SK-N-SH (cell line): ENCODE measurements around the gene NTM. TPM values are rescaled to one million over a fixed set of nuclear protein-coding genes. Genes with fewer than 3 reads are reported as not detected.

Experiments
- CTCF ChIA-PET: fragments of 300-600, 350-600 bp; formaldehyde crosslinking; extraction: SDS; loops from one replicate; lab custom pipeline; 2021; lab: Yijun Ruan, JAX
- POLR2A ChIA-PET: fragments of 350-600 bp; sonication (Branson Sonifier 250); formaldehyde crosslinking; extraction: SDS; loops from one replicate; lab custom pipeline; 2020; ENCODE audit warnings: antibody characterized with exemption, inconsistent platforms; lab: Yijun Ruan, JAX
- DNase-seq: peaks from one replicate; pipeline ENCODE4 v3.0.0; 2012
- H2AFZ ChIP-seq: fragments of 200-600 bp; sonication (generic); 2 replicates; pipeline ENCODE4 v1.8.1; 2016; ENCODE audit warnings: antibody characterized with exemption, mild to moderate bottlenecking, low read depth
- H3F3A ChIP-seq: fragments of 200-600 bp; sonication (generic); replicated peaks from 2 replicates; pipeline ENCODE3; 2016; ENCODE audit warnings: antibody characterized with exemption, mild to moderate bottlenecking; ENCODE audit not compliant: insufficient read depth
- H3K27ac ChIP-seq, 2 experiments: fragments of 200-500 bp in 1 of 2; fragments of 200-600 bp in 1 of 2; sonication (Bioruptor generic) in 1 of 2; sonication (generic), shearing (Covaris generic) in 1 of 2; 2 replicates each; pipeline versions ENCODE4 v1.5.1 to v1.6.1; 2014 to 2016; ENCODE audit warnings: low read depth in 2 of 2, inconsistent platforms in 1 of 2, low read length in 1 of 2, mild to moderate bottlenecking in 1 of 2, mixed read lengths in 1 of 2
- H3K27me3 ChIP-seq: fragments of 200-600 bp; sonication (generic), shearing (Covaris generic); 2 replicates; pipeline ENCODE4 v1.6.1; 2016; ENCODE audit warnings: mixed run types; ENCODE audit not compliant: insufficient read depth
- H3K36me3 ChIP-seq, 2 experiments: fragments of 200-500 bp in 1 of 2; fragments of 200-600 bp in 1 of 2; sonication (Bioruptor generic) in 1 of 2; sonication (generic) in 1 of 2; replicated peaks in 1 of 2; 2 replicates each; pipeline versions ENCODE3 to v1.5.1; 2014 to 2016; ENCODE audit warnings: low read length in 1 of 2, mild to moderate bottlenecking in 1 of 2; ENCODE audit not compliant: insufficient read depth in 2 of 2, control insufficient read depth in 1 of 2
- H3K4me1 ChIP-seq, 2 experiments: fragments of 200-500 bp in 1 of 2; fragments of 200-600 bp in 1 of 2; sonication (Bioruptor generic) in 1 of 2; sonication (generic), shearing (Covaris generic) in 1 of 2; 2 replicates each; pipeline versions ENCODE4 v1.5.1 to v1.6.1; 2014 to 2016; ENCODE audit warnings: low read depth in 1 of 2, low read length in 1 of 2, mixed run types in 1 of 2; ENCODE audit not compliant: insufficient read depth in 2 of 2, control insufficient read depth in 1 of 2
- H3K4me2 ChIP-seq: fragments of 200-600 bp; sonication (generic), shearing (Covaris generic); 2 replicates; pipeline ENCODE4 v1.6.1; 2017; ENCODE audit warnings: mixed run types
- H3K4me3 ChIP-seq, 2 experiments: fragments of 200-500 bp in 1 of 2; fragments of 200-600 bp in 1 of 2; sonication (Bioruptor generic) in 1 of 2; sonication (generic), shearing (Covaris generic) in 1 of 2; 2 replicates each; pipeline versions ENCODE4 v1.5.1 to v1.8.1; 2014 to 2016; ENCODE audit warnings: low read depth in 2 of 2, inconsistent platforms in 1 of 2, low read length in 1 of 2, mild to moderate bottlenecking in 1 of 2, mixed read lengths in 1 of 2, moderate library complexity in 1 of 2
- H3K79me2 ChIP-seq: fragments of 200-600 bp; sonication (generic); 2 replicates; pipeline ENCODE4 v1.8.1; 2017; ENCODE audit warnings: mild to moderate bottlenecking; ENCODE audit not compliant: insufficient read depth
- H3K9ac ChIP-seq: fragments of 200-600 bp; sonication (generic); 2 replicates; pipeline ENCODE4 v1.6.1; 2017; ENCODE audit warnings: mixed run types
- H3K9me2 ChIP-seq: fragments of 200-600 bp; sonication (generic); 2 replicates; pipeline ENCODE4 v1.6.1; 2017; ENCODE audit warnings: mixed run types
- H3K9me3 ChIP-seq: fragments of 200-600 bp; sonication (generic); 2 replicates; pipeline ENCODE4 v1.6.1; 2017; ENCODE audit warnings: mixed run types, mild to moderate bottlenecking, moderate library complexity
- H4K20me1 ChIP-seq: fragments of 200-600 bp; sonication (generic); 2 replicates; pipeline ENCODE4 v1.6.1; 2017; ENCODE audit warnings: mild to moderate bottlenecking, mixed run types; ENCODE audit not compliant: insufficient read depth
- CHD2 ChIP-seq: fragments of 150-350 bp; IDR thresholded peaks from 2 replicates; pipeline ENCODE4 v1.6.1; 2018; ENCODE audit warnings: low read length; ENCODE audit not compliant: partially characterized antibody
- FOSL2 ChIP-seq: IDR thresholded peaks from 2 replicates; pipeline ENCODE4 v1.4.0; 2012; ENCODE audit warnings: low read depth, mild to moderate bottlenecking, moderate library complexity, borderline replicate concordance
- FOXM1 ChIP-seq: IDR thresholded peaks from 2 replicates; pipeline ENCODE4 v1.4.0; 2012; ENCODE audit warnings: low read depth, mild to moderate bottlenecking
- MEF2A ChIP-seq: IDR thresholded peaks from 2 replicates; pipeline ENCODE4 v1.4.0; 2012; ENCODE audit warnings: low read depth, borderline replicate concordance
- RFX5 ChIP-seq: IDR thresholded peaks from 2 replicates; pipeline ENCODE4 v1.6.1; 2012; ENCODE audit warnings: mild to moderate bottlenecking, improper control_type of control experiment, low read length
- TAF1 ChIP-seq: IDR thresholded peaks from 2 replicates; pipeline ENCODE4 v1.6.1; 2012; ENCODE audit warnings: low read depth, mild to moderate bottlenecking, low read length, moderate library complexity, borderline replicate concordance
- WGBS: methylation state at CpG from one replicate; pipeline ENCODE4 v1.1.6; 2017; ENCODE audit warnings: low lambda C conversion rate; 5-methylcytosine and 5-hydroxymethylcytosine counted together
- polyA plus RNA-seq, 3 experiments: library from polyadenylated mRNA; depleted of rRNA; stranded (reverse); fragments of >200 nt; gene quantifications; 2 replicates each; pipeline ENCODE4 v1.2.3, GENCODE V29; 2012

Gene NTM
- polyA plus RNA-seq, 1 of the 3 experiments (the other 2 are of a cell fraction): 20.0 TPM

- DNase-seq: no peak
- ChIA-PET POLR2A (no interaction called here), CTCF (no interaction called here)
- no peak overlapping the region for H3K4me3 ChIP-seq
- no peaks in the 10 kb centered on the region for H3K4me1 ChIP-seq
- H3K36me3 ChIP-seq: no peaks in the 10 kb centered on the region
- no peaks in the 10 kb centered on the region for H3K27me3 ChIP-seq
- 86% methylated on average over 31 of the region's 33 CpGs for WGBS
- no peaks in the 10 kb centered on the region for H4K20me1 ChIP-seq
- H3K9ac ChIP-seq: no peak overlapping the region
- no peaks in the 10 kb centered on the region for H3K79me2 ChIP-seq
- no peaks in the 10 kb centered on the region for H3K9me3 ChIP-seq
- no peaks in the 10 kb centered on the region for H3F3A ChIP-seq
- H2AFZ ChIP-seq: no peak overlapping the region
- H3K9me2 ChIP-seq: no peaks in the 10 kb centered on the region
- no peak overlapping the region for H3K4me2 ChIP-seq
- no peak overlapping the region for H3K27ac ChIP-seq
- TF ChIP-seq TAF1 (no peak), CHD2 (no peak), FOSL2 (no peak)
These were observed 875.3 kb downstream of the NTM start for GRCh38 chr11:132245403-132246385.

DNA sequence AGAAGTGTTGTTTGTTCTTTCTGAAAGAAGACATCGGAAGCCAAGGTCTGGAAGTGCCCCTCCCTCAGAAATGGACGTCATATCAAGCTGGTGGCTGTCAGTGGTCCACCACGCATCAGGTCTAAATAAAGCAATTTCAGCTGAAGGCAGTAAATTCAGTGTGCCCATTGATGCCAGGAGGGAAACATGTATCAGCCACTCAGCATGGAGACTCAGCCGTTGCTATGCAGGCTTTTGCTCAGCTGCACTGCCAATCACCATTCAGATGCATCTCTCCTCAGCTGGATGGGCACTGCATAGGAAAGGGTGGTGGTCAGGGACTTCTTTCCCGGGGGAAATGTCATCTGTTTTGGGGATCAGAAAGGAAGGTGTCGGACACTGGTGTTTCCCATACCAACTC is 878.2 kb downstream of the NTM start:
- H3K79me2 ChIP-seq: no peaks in the 10 kb centered on the region
- TF ChIP-seq RFX5 (peak; percentile 95), MEF2A (no peak)
- POLR2A ChIA-PET: no interaction called here

GRCh38 chr11:132249256-132249655 is 878.8 kb downstream of the NTM start:
- WGBS: 36% methylated on average over 4 of the region's 5 CpGs

More for the DNA sequence above, 878.2 kb downstream of the NTM start:
- no peak for DNase-seq
- 50% methylated on average over 6 of the region's 6 CpGs for WGBS
- Histone ChIP-seq H3K27ac (no peak overlapping the region), H3K27me3 (no peaks in the 10 kb centered on the region), H3F3A (no peaks in the 10 kb centered on the region), H3K9me3 (no peaks in the 10 kb centered on the region), H3K36me3 (no peaks in the 10 kb centered on the region), H2AFZ (no peak overlapping the region), H3K4me2 (no peak overlapping the region), H3K9me2 (no peaks in the 10 kb centered on the region), H3K4me3 (no peak overlapping the region), H3K4me1 (no peaks in the 10 kb centered on the region), H3K9ac (no peak overlapping the region), H4K20me1 (no peaks in the 10 kb centered on the region)
- CTCF ChIA-PET: no interaction called here

More at GRCh38 chr11:132249256-132249655, 878.8 kb downstream of the NTM start:
- no peak for TF ChIP-seq FOXM1
- Histone ChIP-seq H4K20me1 (no peaks in the 10 kb centered on the region), H3K4me1 (no peaks in the 10 kb centered on the region), H3K9ac (no peak overlapping the region), H3K27ac (no peak overlapping the region), H3K9me2 (no peaks in the 10 kb centered on the region), H2AFZ (no peak overlapping the region), H3K9me3 (no peaks in the 10 kb centered on the region), H3K4me3 (no peak overlapping the region), H3K4me2 (no peak overlapping the region), H3K36me3 (no peaks in the 10 kb centered on the region), H3K27me3 (no peaks in the 10 kb centered on the region), H3F3A (no peaks in the 10 kb centered on the region), H3K79me2 (no peaks in the 10 kb centered on the region)
- ChIA-PET CTCF (interaction anchor here (1.6 kb wide), 1 partner anchor 63 kb away, joined by 6 read pairs; no protein-coding TSS in a partner anchor), POLR2A (no interaction called here)
- no peak for DNase-seq
